Measurements from ENCODE around the gene PACSIN2.
"Not testable (repeated sequence)": the region's sequence is repeated elsewhere in the genome, so short reads cannot be mapped to it uniquely, and the experiment has no call there.

The PACSIN2 gene

DNA sequence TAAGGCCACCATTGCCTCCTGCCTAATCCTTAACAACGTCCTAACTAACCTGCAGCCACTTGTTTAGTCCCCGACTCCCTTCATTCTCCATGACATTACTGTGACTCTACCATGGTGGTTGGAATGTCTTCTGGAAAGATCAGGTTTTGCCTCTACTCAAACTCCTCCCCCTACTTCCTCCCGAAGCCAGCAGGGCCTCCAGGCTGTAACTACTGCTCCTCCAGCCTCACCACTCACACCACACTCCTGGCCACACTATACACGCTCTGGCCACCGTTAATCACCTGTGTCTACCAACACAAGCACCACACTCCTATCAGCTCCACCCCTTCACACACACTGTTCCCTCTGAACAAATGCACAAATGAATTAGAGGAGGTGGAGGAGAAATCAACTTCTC, 69.2 kb downstream of the PACSIN2 start:
- DNase-seq (ENCODE audit: low read depth in 2 of 2): no peak

DNA sequence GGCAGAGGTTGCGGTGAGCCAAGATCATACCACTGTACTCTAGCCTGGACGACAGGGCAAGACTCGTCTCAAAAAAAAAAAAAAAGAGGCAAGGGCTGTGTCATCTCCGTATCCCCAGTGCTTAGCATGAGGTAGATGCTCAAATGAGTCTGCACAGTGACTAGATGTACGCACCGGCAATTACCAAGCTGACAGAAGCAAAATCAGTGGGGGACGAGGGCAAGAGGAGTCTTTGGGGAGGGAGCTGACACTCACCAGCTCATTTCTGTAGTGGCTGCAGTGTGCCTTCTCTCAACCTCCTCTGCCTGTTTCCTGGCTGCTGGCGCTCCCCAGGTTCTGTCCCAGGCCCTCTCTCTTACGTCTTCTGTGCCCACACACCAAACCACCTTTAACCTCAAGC, 69.9 kb downstream of the PACSIN2 start:
- DNase-seq (ENCODE audit: low read depth in 2 of 2): no peak

DNA sequence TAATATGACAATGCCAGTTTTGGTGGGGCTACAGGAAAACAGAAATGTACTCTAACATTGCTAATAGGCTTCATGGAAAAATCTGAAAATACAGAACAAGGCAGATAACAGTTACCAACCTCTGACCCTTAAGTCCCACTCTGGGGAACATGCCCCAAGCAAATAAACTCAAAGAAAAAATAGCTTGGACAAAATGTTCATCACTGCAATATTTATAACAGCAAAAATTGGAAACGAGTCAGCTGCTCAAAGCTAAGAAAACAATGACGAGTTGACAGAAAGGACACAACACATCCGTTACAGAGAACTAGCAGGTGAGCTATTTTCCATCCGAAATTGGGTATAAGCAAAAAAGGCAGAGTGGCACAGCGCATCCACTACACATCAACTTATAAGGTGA, 70.5 kb downstream of the PACSIN2 start:
- no peak for DNase-seq (ENCODE audit: low read depth in 2 of 2)

DNA sequence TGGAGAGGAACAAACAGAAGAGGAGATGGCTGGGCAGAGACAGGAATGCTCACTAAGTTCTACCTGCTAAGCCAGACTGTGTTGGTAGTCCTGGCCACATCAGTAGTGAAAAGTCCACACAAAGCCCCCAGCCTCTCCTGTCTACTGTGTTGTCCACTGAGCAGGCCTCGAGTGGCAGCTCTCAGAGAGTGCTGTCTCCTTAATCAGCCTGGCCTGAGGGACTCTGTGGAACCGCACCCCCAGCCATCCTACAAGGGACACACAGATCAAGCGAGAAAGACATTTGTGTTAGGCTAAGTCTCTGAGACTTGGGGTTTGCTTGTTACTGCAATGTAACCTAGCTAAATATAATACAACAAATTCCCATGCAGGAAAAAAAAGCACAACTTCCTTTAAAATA, 71.0 kb downstream of the PACSIN2 start:
- DNase-seq (ENCODE audit: low read depth in 2 of 2): no peak

DNA sequence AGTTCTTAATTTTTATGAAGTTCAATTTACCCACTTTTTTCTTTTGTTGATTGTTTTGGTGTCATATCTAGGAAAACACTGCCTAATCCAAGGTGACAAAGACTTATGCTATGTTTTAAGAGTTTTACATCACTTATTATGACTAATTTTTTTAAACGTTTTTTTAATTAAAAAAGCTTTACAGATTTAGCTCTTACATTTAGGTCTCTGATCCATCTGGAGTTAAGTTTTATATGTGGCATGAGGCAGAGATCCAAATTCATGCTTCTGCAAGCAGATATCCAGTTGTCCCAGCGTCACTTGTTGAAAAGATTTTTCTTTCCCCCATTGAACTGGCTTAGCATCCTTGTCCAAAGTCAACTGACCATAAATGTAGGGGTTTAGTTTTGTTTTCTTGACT, 72.6 kb downstream of the PACSIN2 start:
- no peak for DNase-seq (ENCODE audit: low read depth in 2 of 2)

DNA sequence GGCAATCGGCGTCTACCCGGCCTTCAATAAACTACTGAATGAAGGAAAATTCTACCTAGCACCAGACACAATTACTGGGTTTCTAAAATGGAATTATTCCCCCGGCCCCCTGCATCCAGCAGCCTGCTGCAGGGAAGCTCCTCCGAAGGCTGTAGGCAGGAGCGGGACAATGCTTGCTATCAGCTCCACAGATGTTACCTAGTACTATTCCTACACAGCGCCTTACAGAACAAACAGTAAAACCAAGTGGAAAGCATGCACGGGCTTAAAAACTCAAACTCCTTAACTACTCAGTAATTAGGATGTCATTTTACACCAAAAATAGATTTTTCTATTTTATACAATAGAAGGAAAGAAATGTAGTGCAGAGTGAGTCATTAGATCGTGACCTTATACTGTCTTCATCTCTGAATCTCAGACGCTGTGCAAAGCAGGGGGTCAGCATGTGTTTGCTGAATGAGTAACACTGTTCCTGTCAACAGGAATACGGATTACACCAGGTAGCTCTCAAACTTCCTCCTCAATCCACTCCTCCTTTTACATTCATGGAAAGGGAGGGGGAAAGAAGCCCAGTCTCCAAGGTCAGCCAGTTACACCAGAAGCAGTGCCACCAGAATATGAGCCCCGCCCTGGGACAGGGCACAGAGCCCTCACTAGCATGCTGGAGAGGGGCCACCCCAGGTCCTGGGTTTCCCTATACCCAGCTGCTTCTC, 74.9 kb downstream of the PACSIN2 start:
- DNase-seq (ENCODE audit: low read depth in 2 of 2): no peak

DNA sequence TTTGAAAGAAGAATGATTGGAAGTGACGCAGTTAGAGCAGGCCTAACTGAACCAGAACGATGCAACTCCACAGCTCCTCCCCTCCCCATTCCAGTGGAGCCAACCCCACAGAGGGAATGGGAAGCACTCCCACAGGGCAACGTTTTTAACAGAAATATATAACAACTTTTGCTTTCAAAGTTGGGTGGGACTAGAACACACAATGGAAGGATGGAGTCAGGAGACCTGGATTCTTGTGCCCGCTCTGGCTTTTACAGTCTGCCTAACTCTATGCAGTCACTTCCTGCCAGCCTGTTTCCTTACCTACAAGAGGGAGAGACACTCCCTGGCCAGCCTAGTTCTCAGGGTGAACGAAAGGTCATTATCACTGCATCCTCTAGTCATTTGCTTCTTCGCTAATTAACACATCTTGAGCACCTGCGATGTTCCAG, 75.5 kb downstream of the PACSIN2 start:
- no peak for DNase-seq (ENCODE audit: low read depth in 2 of 2)

DNA sequence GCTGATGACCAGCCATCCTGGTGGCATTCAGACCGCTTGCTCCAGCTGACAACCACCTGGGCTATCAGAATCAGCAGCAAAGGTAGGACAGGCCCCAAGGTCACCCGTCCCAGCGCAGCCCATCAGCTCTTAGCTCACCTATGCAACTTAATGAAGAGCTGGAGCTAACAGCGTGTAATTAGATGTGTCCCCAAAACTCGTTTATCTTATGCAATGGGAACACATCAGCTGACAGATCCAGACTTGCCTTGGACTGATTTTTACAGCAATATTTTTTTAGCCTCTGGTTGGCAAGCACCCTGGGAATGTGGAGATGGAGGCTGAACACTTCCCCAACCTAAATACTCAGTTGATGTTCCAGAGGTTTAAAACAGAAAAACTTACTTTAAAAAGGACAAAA, 76.0 kb downstream of the PACSIN2 start:
- no peak for DNase-seq (ENCODE audit: low read depth in 2 of 2)

DNA sequence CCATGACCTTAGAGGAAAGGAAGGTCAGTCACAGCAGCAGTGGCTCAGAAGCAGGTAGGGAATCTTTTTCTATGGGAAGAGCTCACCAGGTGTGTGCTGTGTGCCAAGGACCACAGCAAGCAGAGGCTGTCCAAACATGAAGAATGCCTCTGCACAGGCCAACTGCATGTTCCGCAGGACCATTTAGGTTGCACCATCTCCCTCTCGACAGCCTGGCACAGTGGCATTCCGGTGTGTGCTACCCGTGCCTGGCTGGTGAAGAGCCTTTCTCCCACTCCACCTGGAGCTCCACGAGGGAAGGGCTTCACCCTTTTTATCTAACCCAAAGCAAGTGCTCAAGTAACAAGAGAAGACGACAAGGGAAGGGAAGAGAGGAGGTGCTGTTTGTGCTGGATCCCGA, 76.5 kb downstream of the PACSIN2 start:
- DNase-seq (ENCODE audit: low read depth in 2 of 2): no peak

DNA sequence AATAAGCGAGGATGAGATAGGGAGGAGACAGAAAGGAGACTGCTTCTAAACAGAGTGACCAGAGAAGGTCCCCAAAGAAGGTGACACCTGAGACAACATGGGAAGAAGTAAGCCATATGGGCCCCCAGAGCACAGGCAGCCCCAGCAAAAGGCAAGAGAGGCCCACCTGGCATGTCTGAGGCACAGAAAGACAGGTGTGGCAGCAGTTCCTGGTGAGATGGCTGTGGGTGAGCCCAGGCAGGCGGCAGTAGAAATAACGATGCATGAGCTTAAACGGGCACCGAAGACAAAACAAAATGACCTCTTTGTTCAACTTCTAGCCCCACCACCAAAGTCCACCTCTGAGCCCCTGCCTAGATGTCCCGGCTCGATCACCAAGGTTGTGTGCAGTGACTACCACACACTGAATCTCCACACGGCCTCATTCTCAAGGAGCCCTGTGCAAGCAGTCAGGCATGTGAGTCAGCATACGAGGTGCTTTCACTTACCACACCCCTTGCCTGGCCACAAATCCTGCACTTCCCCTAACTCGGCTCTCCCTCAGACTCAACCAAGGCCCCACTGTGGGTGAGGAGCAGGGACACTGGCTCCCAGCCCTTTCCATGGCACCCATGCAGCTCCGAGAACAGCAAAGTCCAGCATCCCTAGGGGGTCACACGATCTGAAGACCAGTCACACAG, 77.6 kb downstream of the PACSIN2 start:
- DNase-seq (ENCODE audit: low read depth in 2 of 2): no peak

DNA sequence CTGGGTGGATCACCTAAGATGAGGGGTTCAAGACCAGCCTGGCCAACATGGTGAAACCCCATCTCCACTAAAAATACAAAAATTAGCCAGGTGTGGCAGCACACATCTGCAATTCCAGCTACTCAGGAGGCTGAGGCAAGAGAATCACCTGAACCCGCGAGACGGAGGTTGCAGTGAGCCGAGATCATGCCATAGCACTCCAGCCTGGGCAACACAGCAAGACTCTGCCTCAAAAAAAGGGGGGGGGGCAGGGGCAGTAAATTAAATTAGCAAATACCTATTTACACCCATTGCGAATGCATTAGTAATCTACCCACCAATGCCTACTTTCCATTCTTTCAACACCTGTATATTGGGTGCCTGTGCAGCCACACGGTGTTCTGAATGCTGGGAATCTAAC, 78.3 kb downstream of the PACSIN2 start:
- DNase-seq (ENCODE audit: low read depth in 2 of 2): not testable (repeated sequence)

DNA sequence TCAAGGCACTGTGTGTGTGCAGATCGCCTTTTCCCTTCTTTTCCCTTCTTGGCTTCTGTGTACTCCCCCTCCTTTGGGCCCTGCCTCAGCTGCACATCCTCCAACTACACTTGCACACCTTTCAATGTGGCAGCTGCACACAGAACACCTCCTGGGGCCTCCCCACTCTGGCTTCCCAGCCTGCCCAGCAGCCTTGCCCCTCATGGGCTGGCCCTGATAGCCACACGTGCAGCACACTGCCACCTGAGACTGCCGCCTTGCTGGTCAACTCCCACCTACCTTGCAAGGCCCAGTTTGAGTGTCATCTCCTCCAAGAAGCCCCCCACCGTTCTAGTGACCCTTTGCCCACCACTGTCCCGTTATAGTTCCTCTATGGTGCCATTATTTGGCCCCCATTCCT, 80.6 kb downstream of the PACSIN2 start:
- DNase-seq (ENCODE audit: low read depth in 2 of 2): no peak

DNA sequence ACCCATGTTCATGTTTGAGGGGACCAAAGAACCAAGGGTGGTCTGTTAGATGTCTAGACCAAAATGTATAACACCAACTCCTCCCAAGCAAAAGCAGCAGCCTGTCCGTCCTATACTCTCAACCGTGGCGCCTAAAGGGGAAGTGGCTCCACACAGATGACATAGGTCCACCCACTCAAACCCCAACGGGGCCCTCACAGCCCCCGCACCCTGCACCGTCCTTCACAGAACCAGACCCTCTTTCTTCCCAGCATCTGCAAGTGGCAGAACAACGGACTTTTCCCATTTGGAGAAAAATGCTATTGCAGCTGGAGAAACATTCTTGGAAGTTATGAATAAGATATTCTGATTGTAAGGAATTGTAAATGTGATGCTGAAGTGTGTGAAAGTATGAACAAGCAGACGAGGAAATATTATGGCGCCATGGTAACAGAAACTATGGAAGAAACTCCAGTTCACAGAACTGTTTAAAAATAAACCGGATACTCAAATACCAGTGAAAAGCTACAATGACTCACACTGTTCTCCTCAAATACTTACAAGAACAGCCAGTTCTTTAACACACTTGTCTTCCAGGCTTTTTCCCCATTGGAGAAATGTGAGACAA, 81.4 kb downstream of the PACSIN2 start:
- no peak for DNase-seq (ENCODE audit: low read depth in 2 of 2)

DNA sequence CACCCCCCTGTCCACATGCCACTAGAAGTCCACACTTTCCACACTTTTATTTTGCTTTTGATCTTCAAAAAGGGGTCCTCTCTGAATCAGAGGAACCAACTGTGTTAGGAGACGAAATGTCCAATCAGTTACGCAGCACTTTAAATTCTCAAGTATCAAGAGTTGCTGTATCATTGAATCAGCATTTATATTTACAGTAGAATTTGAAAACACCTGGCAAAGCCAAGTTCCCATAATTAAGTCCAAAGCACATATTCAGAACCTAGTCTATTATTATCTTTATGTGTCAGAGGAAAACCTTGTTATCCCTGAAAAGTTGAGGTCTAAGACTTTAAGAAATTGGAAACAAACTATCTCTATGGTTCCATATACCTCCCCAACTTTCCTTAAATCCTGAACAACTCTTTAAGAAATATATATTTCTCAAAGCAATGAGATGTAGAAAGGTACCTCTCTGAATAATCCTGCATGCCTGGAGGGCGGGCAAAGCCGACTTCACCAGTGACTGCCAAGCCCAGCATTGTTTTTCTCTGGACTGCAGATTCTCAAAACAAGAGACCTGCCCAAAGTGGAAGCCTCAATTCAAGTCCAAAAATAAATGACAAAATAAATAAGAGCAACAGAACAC, 82.0 kb downstream of the PACSIN2 start:
- DNase-seq (ENCODE audit: low read depth in 2 of 2): no peak

DNA sequence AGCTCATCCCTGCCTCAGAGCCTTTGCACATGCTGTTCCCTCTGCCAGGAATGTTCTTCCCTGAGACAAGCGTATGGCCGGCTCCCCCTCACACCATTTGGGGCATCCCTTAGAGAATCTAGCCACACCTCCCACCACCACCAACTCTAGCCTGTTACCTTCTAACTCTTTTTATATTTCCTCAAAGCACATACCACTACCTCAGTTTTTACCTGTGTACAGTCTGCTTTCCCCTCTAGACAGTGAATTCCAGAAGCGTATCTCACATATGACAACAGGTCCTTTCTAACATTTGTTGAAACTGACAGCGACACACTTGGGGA, 82.8 kb downstream of the PACSIN2 start:
- DNase-seq (ENCODE audit: low read depth in 2 of 2): no peak

DNA sequence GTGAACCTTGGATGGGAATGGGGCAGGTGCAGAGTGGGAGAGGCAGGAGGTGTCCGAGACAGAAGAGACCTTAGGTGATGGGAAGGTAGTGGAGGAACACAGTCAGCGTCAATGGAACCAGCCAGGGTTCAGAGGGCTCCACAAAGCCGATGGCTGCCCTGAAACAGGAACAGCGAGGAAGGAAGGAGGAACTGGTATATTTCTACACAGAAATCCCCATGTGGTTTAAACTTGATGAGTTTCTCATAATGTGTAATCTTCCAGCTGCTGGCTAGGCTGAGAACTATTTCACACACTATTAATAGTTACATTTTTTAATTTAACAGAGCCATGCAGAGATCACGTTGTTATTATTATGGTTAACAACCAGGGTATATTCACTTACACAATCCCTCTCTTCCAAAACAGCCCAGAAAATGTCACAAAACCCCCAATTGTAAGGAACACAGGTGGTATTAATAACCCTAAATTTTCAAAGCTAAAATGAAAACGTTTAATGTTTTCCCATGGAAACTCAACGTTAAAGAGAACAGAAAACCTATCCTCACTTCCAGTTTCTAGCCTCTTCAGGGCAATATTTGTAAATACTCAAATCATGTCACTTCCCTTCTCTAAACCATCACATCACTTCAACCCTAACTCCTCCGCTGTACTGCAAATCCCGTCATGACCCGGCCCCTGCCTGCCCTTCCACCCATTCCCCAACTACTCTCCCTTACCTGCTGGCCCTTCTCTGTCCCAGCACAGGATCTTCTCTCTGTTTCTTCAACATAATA, 83.3 kb downstream of the PACSIN2 start:
- no peak for DNase-seq (ENCODE audit: low read depth in 2 of 2)

DNA sequence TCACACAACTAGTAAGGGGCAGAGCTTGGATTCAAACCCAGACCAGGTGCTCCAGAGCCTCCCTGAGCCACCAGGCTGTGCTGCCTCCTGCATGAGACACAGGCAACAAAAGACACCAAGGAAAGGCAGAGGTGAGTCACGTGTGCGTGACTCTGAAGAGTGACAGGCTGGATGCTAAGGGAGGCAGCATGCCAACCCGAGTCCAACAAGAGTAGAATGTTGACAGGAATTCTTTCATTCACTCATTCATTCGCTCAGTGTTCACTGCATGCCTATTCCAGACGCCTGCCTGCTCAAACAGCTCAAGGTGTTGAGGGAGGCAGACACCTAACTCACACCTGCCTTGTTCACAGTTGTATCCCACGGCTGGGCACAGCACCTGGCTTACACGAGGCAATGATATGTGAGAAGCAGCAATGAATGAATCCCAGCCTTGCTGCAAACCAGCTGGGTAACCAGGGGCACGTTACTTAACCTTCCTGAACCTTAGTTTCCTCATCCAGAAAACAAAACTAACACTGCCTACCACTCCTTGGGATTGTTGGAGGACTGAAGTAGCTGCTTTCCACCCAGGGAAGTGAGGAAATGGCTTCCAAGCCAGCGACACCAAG, 84.0 kb downstream of the PACSIN2 start:
- DNase-seq (ENCODE audit: low read depth in 2 of 2): no peak

DNA sequence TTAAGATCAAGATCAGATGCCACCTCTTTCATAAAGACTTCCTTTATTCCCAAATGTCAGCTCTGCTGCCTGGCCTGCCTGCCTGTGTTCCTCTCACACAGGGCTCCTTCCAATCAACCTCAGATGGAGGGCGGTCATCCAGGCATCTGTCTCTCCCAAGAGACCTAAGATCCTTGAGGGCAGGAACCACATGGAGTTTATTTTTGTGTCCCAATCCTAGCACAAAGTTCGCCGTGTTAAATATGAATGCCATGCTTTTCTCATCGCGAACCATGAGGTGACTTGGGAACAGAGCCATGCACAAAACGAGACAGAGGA, 85.2 kb downstream of the PACSIN2 start:
- DNase-seq (ENCODE audit: low read depth in 2 of 2): no peak

DNA sequence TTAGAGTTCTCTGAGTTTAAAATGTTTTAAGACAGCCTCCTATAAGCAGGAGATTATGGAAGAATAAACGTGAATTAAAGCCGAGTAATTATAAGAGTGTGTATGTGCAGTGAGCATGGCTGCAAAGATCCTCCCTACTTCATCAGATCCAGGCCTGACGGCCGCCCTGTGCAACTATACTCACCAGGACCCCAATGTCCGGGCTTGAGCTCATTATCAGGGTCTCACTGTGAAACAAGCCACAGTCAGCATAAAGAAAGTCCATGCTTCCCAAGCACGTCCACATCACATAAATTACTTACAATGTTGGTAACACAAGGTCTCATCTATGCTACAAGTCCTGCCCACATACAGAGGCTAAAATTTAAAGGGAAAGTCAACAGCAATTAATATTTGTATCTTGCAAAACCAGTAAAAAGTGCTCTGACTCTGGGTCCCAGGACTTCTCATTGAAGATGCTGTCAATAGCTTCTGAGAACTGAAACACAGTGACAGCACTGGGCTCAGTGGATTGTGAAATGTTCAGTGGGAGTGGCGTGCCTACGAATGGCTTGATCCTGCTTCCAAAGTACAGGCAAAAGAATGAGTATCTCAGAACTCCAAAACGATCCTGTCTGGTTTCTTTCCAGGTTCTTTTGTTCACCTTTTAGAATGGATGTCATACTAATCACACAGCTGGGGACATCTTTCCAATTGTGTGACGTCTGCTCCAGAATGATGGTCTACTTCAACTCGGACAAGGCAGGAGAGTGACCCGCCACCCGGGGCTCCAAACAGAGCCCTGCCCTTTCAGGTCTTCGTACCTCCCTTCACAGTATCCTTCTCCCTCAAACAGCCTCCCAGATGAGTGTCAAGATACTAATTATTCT, 85.7 kb downstream of the PACSIN2 start:
- DNase-seq (ENCODE audit: low read depth in 2 of 2): no peak

DNA sequence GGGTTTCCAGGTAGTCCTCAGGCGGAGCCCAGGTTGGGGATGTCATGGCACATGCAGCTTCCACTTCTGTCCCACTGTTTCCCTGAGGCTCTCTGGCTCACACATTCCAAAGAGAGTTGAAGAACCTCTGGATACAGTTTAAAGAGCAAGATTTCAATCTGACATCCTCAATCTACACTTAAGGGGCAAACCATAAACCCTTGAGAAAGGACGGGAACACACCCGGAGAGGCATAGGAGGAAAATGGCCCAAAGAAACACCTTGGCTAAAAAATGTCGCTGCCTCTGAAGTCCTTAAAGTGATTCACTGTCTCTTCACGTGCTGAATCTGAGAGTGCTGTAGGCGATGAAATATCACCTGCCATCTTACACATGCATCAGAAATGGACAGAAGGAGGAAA, 87.0 kb downstream of the PACSIN2 start:
- DNase-seq (ENCODE audit: low read depth in 2 of 2): no peak

DNA sequence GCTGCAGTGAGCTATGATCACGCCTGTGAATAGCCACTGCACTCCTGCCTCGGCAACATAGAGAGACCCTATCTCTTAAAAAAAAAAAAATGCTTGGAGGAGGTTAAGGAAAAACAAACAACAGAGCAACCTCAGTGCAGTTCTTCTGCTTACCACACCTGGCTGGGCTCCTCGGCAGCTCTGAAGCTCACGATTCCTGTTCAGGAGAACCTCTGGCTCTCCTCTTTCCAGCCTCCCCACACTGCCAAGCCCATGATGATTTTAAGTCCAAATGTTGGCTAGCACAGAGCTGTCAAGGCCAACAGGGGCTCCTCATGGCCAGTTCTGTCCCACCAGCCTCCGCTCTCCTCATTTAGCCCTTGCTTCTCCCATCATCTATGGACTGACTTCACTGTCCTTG, 88.2 kb downstream of the PACSIN2 start:
- DNase-seq (ENCODE audit: low read depth in 2 of 2): no peak
